KBM-7 (cell line): ENCODE data around the gene CPN2.

ENCODE experiments used
- DNase-seq: peaks from one replicate; pipeline ENCODE4 v3.0.0-alpha.2; 2015
- in situ Hi-C: fragments of 300-500 bp; cut with MboI; formaldehyde crosslinking; loops from 2 replicates; pipeline ENCODE4 v1.14.3; 2020; ENCODE audit warnings: low sequenced_read_pairs, low pct_unique_long_range_greater_than_20kb, mixed read lengths

The CPN2 gene

DNA sequence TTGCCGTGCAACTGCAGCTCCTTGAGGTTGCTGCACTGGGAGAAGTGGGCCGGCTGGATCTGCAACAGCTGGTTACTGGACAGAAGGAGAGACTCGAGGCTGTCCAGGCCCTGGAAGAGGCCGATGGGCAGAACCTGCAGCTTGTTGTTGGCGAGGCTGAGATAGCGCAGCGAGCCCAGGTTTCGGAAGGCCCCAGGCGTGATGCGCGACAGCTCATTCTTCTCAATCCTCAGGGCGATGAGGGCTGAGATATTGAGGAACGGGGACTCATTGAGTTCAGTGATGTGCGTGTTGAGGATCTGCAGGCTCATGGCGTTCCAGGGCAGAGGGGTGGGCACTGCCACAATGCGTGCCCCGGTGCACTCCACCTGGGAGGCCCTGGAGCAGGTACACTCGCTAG, 9.4 kb upstream of the CPN2 start:
- in situ Hi-C loops = no loop called here
- no peak for DNase-seq

GRCh38 chr3:194357681-194358080, 6.6 kb upstream of the CPN2 start:
- no peak for DNase-seq
- in situ Hi-C loops = no loop called here

GRCh38 chr3:194355379-194355778, 4.3 kb upstream of the CPN2 start:
- no peak for DNase-seq
- in situ Hi-C loops = no loop called here

- DNase-seq = no peak
- in situ Hi-C loops = no loop called here
Observed at GRCh38 chr3:194354315-194354714, 3.2 kb upstream of the CPN2 start.

GRCh38 chr3:194352667-194353246, 1.6 kb upstream of the CPN2 start:
- DNase-seq = no peak

DNA sequence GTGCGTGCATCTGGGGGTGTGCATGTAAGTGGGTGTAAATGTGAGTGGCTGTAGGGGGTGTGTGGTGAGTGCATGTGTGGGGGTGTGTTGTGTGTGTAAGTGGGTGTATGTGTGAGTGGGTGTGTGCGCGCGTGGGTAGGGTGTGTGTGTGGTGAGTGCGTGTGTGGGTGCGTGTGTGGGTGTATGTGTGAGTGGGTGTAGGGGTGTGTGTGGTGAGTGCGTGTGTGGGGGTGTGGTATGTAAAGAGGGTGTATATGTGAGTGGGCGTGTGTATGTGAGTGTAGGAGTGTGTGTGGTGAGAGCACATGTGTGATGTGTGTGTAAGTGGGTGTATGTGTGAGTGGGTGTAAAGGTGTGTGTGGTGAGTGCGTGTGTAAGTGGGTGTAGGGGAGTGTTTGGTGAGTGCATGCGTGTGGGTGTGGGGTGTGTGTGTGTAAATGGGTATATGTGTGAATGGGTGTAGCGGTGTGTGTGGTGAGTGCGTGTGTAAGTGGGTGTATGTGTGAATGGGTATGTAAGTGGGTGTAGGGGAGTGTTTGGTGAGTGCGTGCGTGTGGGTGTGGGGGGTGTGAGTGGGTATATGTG, 916 bp upstream of the CPN2 start:
- DNase-seq = no peak

More at GRCh38 chr3:194352667-194353246, 1.6 kb upstream of the CPN2 start:
- in situ Hi-C loops = no loop called here

DNA sequence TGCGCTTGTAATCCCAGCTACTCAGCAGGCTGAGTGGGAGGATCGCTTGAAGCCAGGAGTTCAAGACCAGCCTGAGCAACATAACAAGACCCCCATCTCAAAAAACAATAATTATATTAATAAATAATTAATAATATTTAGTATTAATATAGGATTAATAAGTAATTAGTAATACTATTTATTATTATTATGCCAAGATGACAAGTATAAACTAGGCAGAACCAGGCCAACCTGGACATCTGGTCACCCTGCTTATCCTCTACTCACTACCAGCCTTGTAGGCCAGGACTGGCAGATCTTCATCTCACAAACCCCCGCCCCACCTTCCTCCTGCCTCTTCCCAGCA, 429 bp downstream of the CPN2 start:
- no peak for DNase-seq
- in situ Hi-C loops = no loop called here

More for the DNA sequence above, 916 bp upstream of the CPN2 start:
- in situ Hi-C loops = no loop called here

DNA sequence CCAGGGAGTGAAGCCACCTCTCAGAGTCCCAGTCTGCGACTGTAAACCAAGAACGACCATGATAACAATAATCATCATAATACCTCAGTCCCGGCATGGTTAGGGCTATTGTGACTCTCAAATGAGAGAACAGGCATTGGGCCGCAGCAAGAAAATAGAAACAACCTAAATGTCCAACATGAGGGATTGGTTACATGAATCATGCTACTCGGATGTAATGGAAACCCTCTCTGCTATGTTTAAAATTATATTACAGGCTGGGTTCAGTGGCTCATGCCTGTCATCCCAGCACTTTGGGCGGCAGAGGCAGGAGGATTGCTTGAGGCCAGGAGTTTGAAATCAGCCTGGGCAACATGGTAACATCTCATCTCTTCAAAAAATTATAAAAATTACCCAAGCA, 2.8 kb downstream of the CPN2 start:
- in situ Hi-C loops = no loop called here
- DNase-seq = no peak

GRCh38 chr3:194346621-194347020, 4.5 kb downstream of the CPN2 start:
- in situ Hi-C loops = no loop called here
- no peak for DNase-seq

DNA sequence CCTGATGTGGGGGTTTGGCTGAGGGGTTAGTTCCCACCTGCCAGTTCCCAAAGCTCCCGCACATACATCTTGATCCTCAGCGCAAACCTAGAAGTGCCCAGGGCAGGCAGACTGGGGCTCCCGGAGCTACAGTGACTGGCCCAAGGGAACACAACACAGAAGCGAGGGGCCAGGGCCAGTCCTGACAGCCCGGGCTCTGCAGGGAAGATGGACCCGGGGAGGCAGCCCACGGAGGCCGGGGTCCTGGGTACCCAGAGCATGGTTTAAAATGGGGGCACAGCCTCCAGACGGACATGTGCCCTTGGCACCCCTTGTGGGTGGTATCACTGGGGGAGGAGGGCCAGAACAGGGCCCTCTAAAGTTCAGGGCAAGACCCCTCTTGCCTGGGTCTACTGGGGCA, 5.1 kb downstream of the CPN2 start:
- DNase-seq = no peak
- in situ Hi-C loops = no loop called here

- DNase-seq = peak; percentile 77
- in situ Hi-C loops = no loop called here
Observed at GRCh38 chr3:194344012-194344411, 7.1 kb downstream of the CPN2 start.

- DNase-seq = no peak
- in situ Hi-C loops = no loop called here
Observed at GRCh38 chr3:194343561-194343893, 7.6 kb downstream of the CPN2 start.

- no peak for DNase-seq
- in situ Hi-C loops = no loop called here
Observed at GRCh38 chr3:194342861-194343560, 8.1 kb downstream of the CPN2 start.

DNA sequence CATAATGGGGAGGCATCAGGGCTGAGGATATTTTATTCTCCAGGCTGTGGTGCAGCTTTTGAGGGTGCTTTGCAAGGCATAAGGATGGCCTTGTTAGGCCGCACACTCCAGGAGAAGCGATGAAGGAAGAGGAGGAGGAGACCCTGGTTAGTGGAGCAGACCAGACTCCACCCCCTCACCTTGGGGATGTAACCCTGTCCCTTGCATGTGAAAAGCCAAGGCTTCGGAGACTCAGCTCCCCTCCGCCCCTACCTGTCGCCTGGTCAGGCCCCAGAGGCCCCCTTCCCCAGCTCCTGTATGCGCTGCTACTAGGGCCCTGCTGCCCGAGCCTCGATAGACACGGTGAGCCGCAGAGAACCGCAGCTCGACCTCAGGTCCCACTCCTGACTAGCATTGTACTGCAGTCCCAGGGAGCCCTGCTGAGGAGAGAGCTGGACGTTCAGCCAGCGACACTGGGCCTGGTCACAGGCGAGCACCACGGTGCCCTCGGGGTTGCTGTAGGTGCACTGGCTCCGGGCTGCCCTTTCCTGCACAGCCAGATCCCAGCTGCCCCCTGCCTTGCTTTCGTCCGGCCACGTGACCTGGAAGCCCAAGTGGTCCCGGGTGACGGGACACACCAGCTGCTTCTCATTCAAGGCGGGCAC, 10.2 kb downstream of the CPN2 start:
- DNase-seq = no peak
- in situ Hi-C loops = no loop called here

GRCh38 chr3:194339840-194340239, 11.3 kb downstream of the CPN2 start:
- no peak for DNase-seq
- in situ Hi-C loops = no loop called here

- in situ Hi-C loops = no loop called here
- DNase-seq = no peak
Observed at GRCh38 chr3:194339356-194339755, 11.8 kb downstream of the CPN2 start.

DNA sequence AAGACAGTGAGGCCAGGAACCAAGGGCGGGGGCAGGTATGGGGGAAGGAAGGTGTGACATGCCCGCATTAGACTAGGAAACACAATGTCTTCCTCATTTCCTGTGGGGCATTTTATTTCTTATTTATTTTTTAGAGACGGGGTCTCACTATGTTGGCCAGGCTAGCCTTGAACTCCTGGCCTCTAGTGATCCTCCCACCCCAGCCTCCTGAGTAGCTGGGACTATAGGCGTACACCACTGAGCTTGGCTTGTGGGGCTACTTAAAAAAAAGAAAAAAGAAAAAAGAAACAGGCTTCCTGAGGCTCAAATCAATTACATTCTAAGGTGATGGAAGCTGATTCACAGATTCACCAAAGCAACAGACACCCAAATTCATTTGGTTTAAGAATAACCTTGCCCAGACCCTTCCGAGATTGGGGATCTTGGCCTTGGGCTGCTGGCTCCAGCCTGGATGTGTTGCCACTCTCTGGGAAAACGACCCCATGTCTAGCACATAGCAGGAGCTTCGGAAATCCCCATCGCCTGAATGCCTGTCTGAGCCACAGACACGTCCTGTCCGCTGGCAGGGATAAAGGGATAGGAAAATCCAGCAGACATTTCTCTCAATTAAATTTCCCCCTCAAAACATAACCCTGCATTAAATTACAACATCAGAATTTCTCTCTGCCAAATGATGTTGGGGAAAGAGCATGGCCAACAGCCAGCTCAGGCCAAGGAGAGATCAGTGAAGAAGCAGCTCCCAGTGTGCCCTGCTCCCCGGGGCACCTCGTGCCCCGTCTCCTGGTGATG, 13.0 kb downstream of the CPN2 start:
- in situ Hi-C loops = no loop called here
- no peak for DNase-seq

DNA sequence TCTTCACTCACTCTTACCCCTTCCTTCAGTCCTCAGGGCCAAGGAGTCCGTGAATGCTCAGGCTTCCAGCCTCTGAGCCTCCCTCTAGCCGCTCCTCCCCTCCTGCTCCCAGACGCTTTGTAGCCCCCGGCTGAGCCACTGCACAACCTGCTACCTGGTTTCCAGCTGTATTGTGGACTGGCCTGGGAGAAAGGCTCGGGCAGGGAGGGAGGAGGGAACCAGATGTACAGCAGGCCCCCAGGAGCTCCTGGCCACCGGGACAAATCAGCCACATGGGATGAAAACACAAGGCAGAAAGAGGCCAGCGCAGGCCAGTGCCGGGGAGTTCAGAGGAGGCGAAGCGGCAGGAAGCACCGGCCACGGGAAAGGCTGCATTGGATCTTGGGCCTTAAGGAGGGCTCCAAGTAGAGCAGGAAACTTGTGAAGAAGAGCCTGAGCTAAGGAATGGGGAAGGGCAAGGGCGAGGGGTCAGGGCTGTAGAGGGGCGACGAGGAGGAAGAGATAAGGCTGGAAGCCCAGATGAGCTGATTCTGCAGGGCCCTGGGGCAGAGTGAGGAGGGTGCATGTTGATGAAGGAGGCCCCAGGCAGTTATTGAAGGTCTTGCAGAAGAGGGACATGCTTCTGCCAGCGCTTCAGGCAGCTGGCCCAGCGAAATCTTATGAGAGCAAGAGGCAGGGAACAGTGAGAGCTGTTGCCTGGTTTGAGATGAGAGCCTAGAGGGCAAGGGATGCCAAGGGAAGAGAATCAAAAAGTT, 14.3 kb downstream of the CPN2 start:
- DNase-seq = no peak
- in situ Hi-C loops = no loop called here

DNA sequence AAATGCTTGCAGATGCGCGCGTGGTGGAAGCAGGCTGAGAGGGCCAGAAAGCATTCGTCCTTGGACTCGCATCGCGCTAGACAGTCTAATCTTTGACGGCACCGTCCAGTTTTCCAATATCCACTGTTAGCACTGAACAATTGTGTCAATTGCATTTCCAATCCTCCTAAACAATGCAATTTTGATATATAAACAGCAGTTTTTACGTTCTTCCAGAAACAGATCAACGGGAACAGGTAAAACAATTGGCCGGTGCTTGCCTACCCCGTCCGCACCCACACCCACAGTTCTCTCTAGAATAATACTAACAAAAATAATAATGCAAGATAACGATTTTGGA, 17.2 kb downstream of the CPN2 start:
- in situ Hi-C loops = no loop called here
- DNase-seq = no peak
